ENCODE data around the gene NUP98. TPM values are rescaled to one million over a fixed set of nuclear protein-coding genes. Genes with fewer than 3 reads are reported as not detected.

NUP98 gene
- total and polyA plus RNA-seq, 4 donors: 10.9 to 75.0 (median 43.9) TPM

DNA sequence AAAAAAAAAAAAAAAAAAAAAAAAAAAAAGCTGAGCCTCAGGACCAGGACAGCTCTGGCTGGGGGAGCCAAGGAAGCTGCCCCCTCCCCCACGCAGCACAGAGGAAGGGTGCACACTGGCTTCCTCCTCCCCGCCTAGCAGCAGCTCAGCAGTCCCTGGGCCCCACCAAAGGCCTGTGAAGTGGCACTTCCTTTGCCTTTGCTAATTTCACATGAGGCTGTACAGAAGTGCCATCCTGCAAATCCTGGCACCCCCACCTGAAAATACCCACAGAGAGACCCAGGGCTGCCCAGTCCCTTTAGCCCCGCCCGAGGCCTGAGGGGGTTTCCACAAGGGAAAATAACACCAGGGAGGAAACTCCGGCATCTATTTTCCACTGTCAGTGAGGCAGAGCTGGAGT lies 39.5 kb upstream of the NUP98 start:
- DNase-seq (ENCODE audit: low spot score): no peak
- Histone ChIP-seq H3K4me3 (ENCODE audit: low read depth in 1 of 3, low read length in 3 of 3) (no peak overlapping the region), H3K36me3 (ENCODE audit: control insufficient read depth in 4 of 4, insufficient read depth in 3 of 4, low read depth in 1 of 4, low read length in 3 of 4) (no peaks in the 10 kb centered on the region), H3K9ac (ENCODE audit: low read depth in 1 of 2, low read length in 2 of 2) (peak overlapping the region in 1 of 2 donors; percentile 16), H3K4me1 (ENCODE audit: control insufficient read depth in 4 of 4, insufficient read depth in 4 of 4, low read length in 3 of 4) (peaks cover 0 to 24% (median 10%) of the 10 kb centered on the region in 4 donors), H3K27me3 (ENCODE audit: control insufficient read depth in 4 of 4, insufficient read depth in 4 of 4, low read length in 3 of 4) (no peaks in the 10 kb centered on the region), H3K9me3 (ENCODE audit: control insufficient read depth in 4 of 4, low read length in 3 of 4) (no peaks in the 10 kb centered on the region), H3K27ac (ENCODE audit: low read depth in 1 of 2, low read length in 2 of 2) (peak overlapping the region; percentile 73 to 94)
- TF ChIP-seq RXRA (IDR thresholded peaks at IDR 0.05) (no peak), FOXA2 (IDR thresholded peaks at IDR 0.05) (no peak), HNF4G (IDR thresholded peaks at IDR 0.05) (no peak), YY1 (IDR thresholded peaks at IDR 0.05) (no peak), SP1 (IDR thresholded peaks at IDR 0.05) (no peak), FOXA1 (IDR thresholded peaks at IDR 0.05) (no peak)
- TF ChIP-seq, protein P1, sequence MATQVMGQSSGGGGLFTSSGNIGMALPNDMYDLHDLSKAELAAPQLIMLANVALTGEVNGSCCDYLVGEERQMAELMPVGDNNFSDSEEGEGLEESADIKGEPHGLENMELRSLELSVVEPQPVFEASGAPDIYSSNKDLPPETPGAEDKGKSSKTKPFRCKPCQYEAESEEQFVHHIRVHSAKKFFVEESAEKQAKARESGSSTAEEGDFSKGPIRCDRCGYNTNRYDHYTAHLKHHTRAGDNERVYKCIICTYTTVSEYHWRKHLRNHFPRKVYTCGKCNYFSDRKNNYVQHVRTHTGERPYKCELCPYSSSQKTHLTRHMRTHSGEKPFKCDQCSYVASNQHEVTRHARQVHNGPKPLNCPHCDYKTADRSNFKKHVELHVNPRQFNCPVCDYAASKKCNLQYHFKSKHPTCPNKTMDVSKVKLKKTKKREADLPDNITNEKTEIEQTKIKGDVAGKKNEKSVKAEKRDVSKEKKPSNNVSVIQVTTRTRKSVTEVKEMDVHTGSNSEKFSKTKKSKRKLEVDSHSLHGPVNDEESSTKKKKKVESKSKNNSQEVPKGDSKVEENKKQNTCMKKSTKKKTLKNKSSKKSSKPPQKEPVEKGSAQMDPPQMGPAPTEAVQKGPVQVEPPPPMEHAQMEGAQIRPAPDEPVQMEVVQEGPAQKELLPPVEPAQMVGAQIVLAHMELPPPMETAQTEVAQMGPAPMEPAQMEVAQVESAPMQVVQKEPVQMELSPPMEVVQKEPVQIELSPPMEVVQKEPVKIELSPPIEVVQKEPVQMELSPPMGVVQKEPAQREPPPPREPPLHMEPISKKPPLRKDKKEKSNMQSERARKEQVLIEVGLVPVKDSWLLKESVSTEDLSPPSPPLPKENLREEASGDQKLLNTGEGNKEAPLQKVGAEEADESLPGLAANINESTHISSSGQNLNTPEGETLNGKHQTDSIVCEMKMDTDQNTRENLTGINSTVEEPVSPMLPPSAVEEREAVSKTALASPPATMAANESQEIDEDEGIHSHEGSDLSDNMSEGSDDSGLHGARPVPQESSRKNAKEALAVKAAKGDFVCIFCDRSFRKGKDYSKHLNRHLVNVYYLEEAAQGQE (IDR thresholded peaks at IDR 0.05): no peak
- TF ChIP-seq, protein P2, sequence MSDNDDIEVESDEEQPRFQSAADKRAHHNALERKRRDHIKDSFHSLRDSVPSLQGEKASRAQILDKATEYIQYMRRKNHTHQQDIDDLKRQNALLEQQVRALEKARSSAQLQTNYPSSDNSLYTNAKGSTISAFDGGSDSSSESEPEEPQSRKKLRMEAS (IDR thresholded peaks at IDR 0.05): no peak
- WGBS: 77% methylated on average over 5 of the region's 5 CpGs

GRCh38 chr11:3835751-3836150 lies 38.4 kb upstream of the NUP98 start:
- TF ChIP-seq EGR1 (IDR thresholded peaks at IDR 0.05; ENCODE audit: low read depth in 2 of 2) (no peak), TAF1 (conservative IDR thresholded peaks at IDR 0.05) (no peak), HNF4A (conservative IDR thresholded peaks at IDR 0.05) (no peak), ZBTB33 (IDR thresholded peaks at IDR 0.05) (no peak), HNF4G (IDR thresholded peaks at IDR 0.05) (no peak), FOXA2 (IDR thresholded peaks at IDR 0.05) (no peak), RXRA (IDR thresholded peaks at IDR 0.05) (no peak)
- 84% methylated on average over 4 of the region's 4 CpGs for WGBS
- Histone ChIP-seq H3K27ac (ENCODE audit: low read depth in 1 of 2, low read length in 2 of 2) (peak overlapping the region in 1 of 2 donors; percentile 63), H3K4me3 (ENCODE audit: low read depth in 1 of 3, low read length in 3 of 3) (no peak overlapping the region), H3K27me3 (ENCODE audit: control insufficient read depth in 4 of 4, insufficient read depth in 4 of 4, low read length in 3 of 4) (no peaks in the 10 kb centered on the region), H3K36me3 (ENCODE audit: control insufficient read depth in 4 of 4, insufficient read depth in 3 of 4, low read depth in 1 of 4, low read length in 3 of 4) (no peaks in the 10 kb centered on the region), H3K4me1 (ENCODE audit: control insufficient read depth in 4 of 4, insufficient read depth in 4 of 4, low read length in 3 of 4) (peaks cover 2 to 21% (median 10%) of the 10 kb centered on the region in 4 donors), H3K9me3 (ENCODE audit: control insufficient read depth in 4 of 4, low read length in 3 of 4) (no peaks in the 10 kb centered on the region), H3K9ac (ENCODE audit: low read depth in 1 of 2, low read length in 2 of 2) (no peak overlapping the region)
- DNase-seq (ENCODE audit: low spot score): no peak
